Measurements from ENCODE around the gene RPP40.
A peak's percentile ranks its signal among the peaks of the same experiment; 100 is the strongest.
"Not testable (repeated sequence)": the region's sequence is repeated elsewhere in the genome, so short reads cannot be mapped to it uniquely, and the experiment has no call there.

Gene RPP40

GRCh38 chr6:5033214-5033904 lies 29.5 kb upstream of the RPP40 start:
- H3K27ac ChIP-seq (ENCODE audit: low read depth, low read length): not testable (repeated sequence)
- WGBS (ENCODE audit: extremely low coverage, insufficient coverage, insufficient read length): no CpG with 5 or more reads among the region's 14 CpGs

GRCh38 chr6:5032706-5033105 lies 28.9 kb upstream of the RPP40 start:
- not testable (repeated sequence) for H3K4ac ChIP-seq (ENCODE audit: low read depth, low read length); H3K27me3 ChIP-seq (ENCODE audit: insufficient read depth, low read length); H4K8ac ChIP-seq (ENCODE audit: low read depth, low read length); H3K4me3 ChIP-seq (ENCODE audit: low read depth, low read length); H3K79me2 ChIP-seq (ENCODE audit: control insufficient read depth, insufficient read depth, low read length, poor library complexity); H4K91ac ChIP-seq (ENCODE audit: low read depth, low read length); H2BK120ac ChIP-seq (ENCODE audit: insufficient read depth, low read length, poor library complexity); H3K36me3 ChIP-seq (ENCODE audit: control insufficient read depth in 1 of 2, insufficient read depth in 2 of 2, low read length in 2 of 2); H3K9me3 ChIP-seq (ENCODE audit: insufficient read depth, low read depth, low read length); H3K23ac ChIP-seq (ENCODE audit: low read length); H3K14ac ChIP-seq (ENCODE audit: low read length); H2AK5ac ChIP-seq (ENCODE audit: low read length); H2AFZ ChIP-seq (ENCODE audit: insufficient read depth, low read length, poor library complexity); H3K79me1 ChIP-seq (ENCODE audit: low read length); H3K18ac ChIP-seq (ENCODE audit: low read length); H2BK12ac ChIP-seq (ENCODE audit: low read length); H4K12ac ChIP-seq (ENCODE audit: low read depth, low read length); H3K9ac ChIP-seq (ENCODE audit: low read length); H2BK5ac ChIP-seq (ENCODE audit: low read depth, low read length, poor library complexity); H3K27ac ChIP-seq (ENCODE audit: low read depth, low read length)
- H3K4me1 ChIP-seq (ENCODE audit: control insufficient read depth in 1 of 2, insufficient read depth in 2 of 2, low read length in 2 of 2): peaks cover 18 to 19% of the 10 kb centered on the region in 2 experiments
- peak overlapping the region; percentile 31 for H3K4me2 ChIP-seq (ENCODE audit: low read length)
- peak; percentile 20 to 44 for DNase-seq
- no CpG with 5 or more reads among the region's 13 CpGs for WGBS (ENCODE audit: extremely low coverage, insufficient coverage, insufficient read length)

More at GRCh38 chr6:5033214-5033904, 29.5 kb upstream of the RPP40 start:
- not testable (repeated sequence) for H2BK5ac ChIP-seq (ENCODE audit: low read depth, low read length, poor library complexity); H3K27me3 ChIP-seq (ENCODE audit: insufficient read depth, low read length); H2AFZ ChIP-seq (ENCODE audit: insufficient read depth, low read length, poor library complexity); DNase-seq; H2BK12ac ChIP-seq (ENCODE audit: low read length); H3K23ac ChIP-seq (ENCODE audit: low read length); H4K12ac ChIP-seq (ENCODE audit: low read depth, low read length); H3K36me3 ChIP-seq (ENCODE audit: control insufficient read depth in 1 of 2, insufficient read depth in 2 of 2, low read length in 2 of 2); H3K9ac ChIP-seq (ENCODE audit: low read length); H3K14ac ChIP-seq (ENCODE audit: low read length); H2AK5ac ChIP-seq (ENCODE audit: low read length); H3K18ac ChIP-seq (ENCODE audit: low read length); H2BK120ac ChIP-seq (ENCODE audit: insufficient read depth, low read length, poor library complexity); H3K79me2 ChIP-seq (ENCODE audit: control insufficient read depth, insufficient read depth, low read length, poor library complexity); H3K79me1 ChIP-seq (ENCODE audit: low read length); H3K4me3 ChIP-seq (ENCODE audit: low read depth, low read length); H3K9me3 ChIP-seq (ENCODE audit: insufficient read depth, low read depth, low read length); H4K8ac ChIP-seq (ENCODE audit: low read depth, low read length); H3K4ac ChIP-seq (ENCODE audit: low read depth, low read length); H4K91ac ChIP-seq (ENCODE audit: low read depth, low read length)
- peak overlapping the region; percentile 31 for H3K4me2 ChIP-seq (ENCODE audit: low read length)
- peaks cover 18 to 19% of the 10 kb centered on the region in 2 experiments for H3K4me1 ChIP-seq (ENCODE audit: control insufficient read depth in 1 of 2, insufficient read depth in 2 of 2, low read length in 2 of 2)

GRCh38 chr6:5031150-5031549 lies 27.3 kb upstream of the RPP40 start:
- Histone ChIP-seq H3K27ac (ENCODE audit: low read depth, low read length) (no peak overlapping the region), H3K4me1 (ENCODE audit: control insufficient read depth in 1 of 2, insufficient read depth in 2 of 2, low read length in 2 of 2) (peaks cover 21% of the 10 kb centered on the region in 2 experiments), H3K79me2 (ENCODE audit: control insufficient read depth, insufficient read depth, low read length, poor library complexity) (no peaks in the 10 kb centered on the region), H4K12ac (ENCODE audit: low read depth, low read length) (no peak overlapping the region), H2BK120ac (ENCODE audit: insufficient read depth, low read length, poor library complexity) (no peak overlapping the region), H4K91ac (ENCODE audit: low read depth, low read length) (peak overlapping the region; percentile 30), H4K8ac (ENCODE audit: low read depth, low read length) (no peak overlapping the region), H3K9ac (ENCODE audit: low read length) (no peak overlapping the region), H2BK12ac (ENCODE audit: low read length) (peak overlapping the region; percentile 42), H3K14ac (ENCODE audit: low read length) (no peak overlapping the region), H3K27me3 (ENCODE audit: insufficient read depth, low read length) (no peaks in the 10 kb centered on the region), H3K4me3 (ENCODE audit: low read depth, low read length) (no peak overlapping the region), H3K23ac (ENCODE audit: low read length) (no peak overlapping the region), H3K36me3 (ENCODE audit: control insufficient read depth in 1 of 2, insufficient read depth in 2 of 2, low read length in 2 of 2) (no peaks in the 10 kb centered on the region), H3K4ac (ENCODE audit: low read depth, low read length) (no peak overlapping the region), H2AK5ac (ENCODE audit: low read length) (no peak overlapping the region), H3K79me1 (ENCODE audit: low read length) (peaks cover 5% of the 10 kb centered on the region), H3K9me3 (ENCODE audit: insufficient read depth, low read depth, low read length) (no peaks in the 10 kb centered on the region), H3K4me2 (ENCODE audit: low read length) (no peak overlapping the region), H3K18ac (ENCODE audit: low read length) (no peak overlapping the region), H2BK5ac (ENCODE audit: low read depth, low read length, poor library complexity) (no peak overlapping the region), H2AFZ (ENCODE audit: insufficient read depth, low read length, poor library complexity) (peak overlapping the region; percentile 24)
- WGBS (ENCODE audit: extremely low coverage, insufficient coverage, insufficient read length): no CpG with 5 or more reads among the region's 6 CpGs
- no peak for DNase-seq

DNA sequence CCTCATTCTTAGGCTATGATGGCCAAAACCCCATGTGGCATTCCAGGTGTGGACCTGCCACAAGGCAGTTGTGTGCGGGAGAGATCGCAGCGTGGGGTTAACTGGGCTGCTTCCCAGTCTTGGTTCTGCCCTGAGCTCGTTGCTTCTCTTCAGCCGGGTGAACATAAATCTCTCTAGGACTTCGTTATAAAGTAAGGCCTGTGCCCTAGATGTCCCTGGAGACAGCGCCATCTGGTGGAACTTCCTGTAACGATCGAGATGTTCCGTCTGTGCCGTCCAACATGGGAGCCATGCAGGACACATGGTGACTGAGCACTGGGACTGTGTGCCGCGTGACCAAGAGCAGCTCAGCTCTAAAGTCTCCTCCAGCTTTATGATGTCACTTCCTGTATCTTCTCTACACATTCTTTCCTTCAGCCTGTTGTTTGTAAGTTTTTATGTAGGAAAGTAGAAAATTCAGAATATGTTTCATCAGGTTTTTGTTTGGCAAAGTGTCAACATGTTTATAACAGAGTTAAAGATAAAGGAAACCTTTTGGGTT lies 26.8 kb upstream of the RPP40 start:
- H3K14ac ChIP-seq (ENCODE audit: low read length): no peak overlapping the region
- H3K4me1 ChIP-seq (ENCODE audit: control insufficient read depth in 1 of 2, insufficient read depth in 2 of 2, low read length in 2 of 2): peaks cover 21 to 24% of the 10 kb centered on the region in 2 experiments
- no peaks in the 10 kb centered on the region for H3K79me2 ChIP-seq (ENCODE audit: control insufficient read depth, insufficient read depth, low read length, poor library complexity)
- H2BK5ac ChIP-seq (ENCODE audit: low read depth, low read length, poor library complexity): no peak overlapping the region
- H3K79me1 ChIP-seq (ENCODE audit: low read length): peaks cover 8% of the 10 kb centered on the region
- H2BK120ac ChIP-seq (ENCODE audit: insufficient read depth, low read length, poor library complexity): no peak overlapping the region
- DNase-seq: peak; percentile 95 to 97
- H2AK5ac ChIP-seq (ENCODE audit: low read length): no peak overlapping the region
- H3K23ac ChIP-seq (ENCODE audit: low read length): no peak overlapping the region
- H2AFZ ChIP-seq (ENCODE audit: insufficient read depth, low read length, poor library complexity): no peak overlapping the region
- no peak overlapping the region for H3K27ac ChIP-seq (ENCODE audit: low read depth, low read length)
- H4K8ac ChIP-seq (ENCODE audit: low read depth, low read length): no peak overlapping the region
- H2BK12ac ChIP-seq (ENCODE audit: low read length): no peak overlapping the region
- H3K4me2 ChIP-seq (ENCODE audit: low read length): no peak overlapping the region
- WGBS (ENCODE audit: extremely low coverage, insufficient coverage, insufficient read length): no CpG with 5 or more reads among the region's 13 CpGs
- no peak overlapping the region for H3K18ac ChIP-seq (ENCODE audit: low read length)
- no peak overlapping the region for H3K4ac ChIP-seq (ENCODE audit: low read depth, low read length)
- no peak overlapping the region for H3K4me3 ChIP-seq (ENCODE audit: low read depth, low read length)
- H4K91ac ChIP-seq (ENCODE audit: low read depth, low read length): no peak overlapping the region
- no peaks in the 10 kb centered on the region for H3K27me3 ChIP-seq (ENCODE audit: insufficient read depth, low read length)
- no peaks in the 10 kb centered on the region for H3K9me3 ChIP-seq (ENCODE audit: insufficient read depth, low read depth, low read length)
- no peak overlapping the region for H4K12ac ChIP-seq (ENCODE audit: low read depth, low read length)
- no peaks in the 10 kb centered on the region for H3K36me3 ChIP-seq (ENCODE audit: control insufficient read depth in 1 of 2, insufficient read depth in 2 of 2, low read length in 2 of 2)
- H3K9ac ChIP-seq (ENCODE audit: low read length): no peak overlapping the region
